Measurements from ENCODE around the gene VOPP1.

The VOPP1 gene

GRCh38 chr7:55594414-55594813 lies 22.1 kb upstream of the VOPP1 start:
- no peak for DNase-seq (ENCODE audit: low spot score)
- no peak for TF ChIP-seq CTCF (IDR thresholded peaks at IDR 0.05)
- H3K4me3 ChIP-seq: no peak overlapping the region
- H3K27ac ChIP-seq: no peak overlapping the region

GRCh38 chr7:55593515-55594318 lies 21.4 kb upstream of the VOPP1 start:
- Histone ChIP-seq H3K27ac (peak overlapping the region in 1 of 2 donors; percentile 17), H3K4me3 (no peak overlapping the region)
- TF ChIP-seq CTCF (IDR thresholded peaks at IDR 0.05): peak; percentile 68
- DNase-seq (ENCODE audit: low spot score): no peak

GRCh38 chr7:55593172-55593514 lies 20.8 kb upstream of the VOPP1 start:
- no peak for TF ChIP-seq CTCF (IDR thresholded peaks at IDR 0.05)
- no peak overlapping the region for H3K27ac ChIP-seq
- H3K4me3 ChIP-seq: no peak overlapping the region
- no peak for DNase-seq (ENCODE audit: low spot score)

- no peak for TF ChIP-seq CTCF (IDR thresholded peaks at IDR 0.05)
- Histone ChIP-seq H3K27ac (no peak overlapping the region), H3K4me3 (no peak overlapping the region)
- no peak for DNase-seq (ENCODE audit: low spot score)
Measured at GRCh38 chr7:55592492-55592891, 20.2 kb upstream of the VOPP1 start.

- TF ChIP-seq CTCF (IDR thresholded peaks at IDR 0.05): no peak
- no peak for DNase-seq (ENCODE audit: low spot score)
- Histone ChIP-seq H3K27ac (no peak overlapping the region), H3K4me3 (no peak overlapping the region)
Measured at GRCh38 chr7:55591282-55591931, 19.1 kb upstream of the VOPP1 start.

- H3K4me3 ChIP-seq: no peak overlapping the region
- no peak for DNase-seq (ENCODE audit: low spot score)
- no peak overlapping the region for H3K27ac ChIP-seq
- no peak for TF ChIP-seq CTCF (IDR thresholded peaks at IDR 0.05)
Measured at GRCh38 chr7:55590517-55591281, 18.4 kb upstream of the VOPP1 start.

Measured in coronary artery (tissue), 2 donors.